Measurements from ENCODE around the gene FEZF2.

The FEZF2 gene

GRCh38 chr3:62323241-62323640 is 50.1 kb downstream of the FEZF2 start:
- DNase-seq: no peak
